GM12892 (cell line): Measurements from ENCODE around the gene THRSP.

Experiments
- POLR2A ChIP-seq: IDR thresholded peaks from 2 replicates; pipeline ENCODE4 v1.6.1; 2011; ENCODE audit warnings: low read depth, low read length, control low read depth
- TAF1 ChIP-seq: IDR thresholded peaks from 2 replicates; pipeline ENCODE4 v1.6.1; 2011; ENCODE audit warnings: low read depth, mild to moderate bottlenecking, control low read depth, low read length, borderline replicate concordance

- TF ChIP-seq TAF1 (no peak), POLR2A (no peak)
These were observed 35.9 kb upstream of the THRSP start for GRCh38 chr11:78027759-78028158.
